ENCODE measurements around the gene MUL1.
A peak's percentile ranks its signal among the peaks of the same experiment; 100 is the strongest.

The MUL1 gene

DNA sequence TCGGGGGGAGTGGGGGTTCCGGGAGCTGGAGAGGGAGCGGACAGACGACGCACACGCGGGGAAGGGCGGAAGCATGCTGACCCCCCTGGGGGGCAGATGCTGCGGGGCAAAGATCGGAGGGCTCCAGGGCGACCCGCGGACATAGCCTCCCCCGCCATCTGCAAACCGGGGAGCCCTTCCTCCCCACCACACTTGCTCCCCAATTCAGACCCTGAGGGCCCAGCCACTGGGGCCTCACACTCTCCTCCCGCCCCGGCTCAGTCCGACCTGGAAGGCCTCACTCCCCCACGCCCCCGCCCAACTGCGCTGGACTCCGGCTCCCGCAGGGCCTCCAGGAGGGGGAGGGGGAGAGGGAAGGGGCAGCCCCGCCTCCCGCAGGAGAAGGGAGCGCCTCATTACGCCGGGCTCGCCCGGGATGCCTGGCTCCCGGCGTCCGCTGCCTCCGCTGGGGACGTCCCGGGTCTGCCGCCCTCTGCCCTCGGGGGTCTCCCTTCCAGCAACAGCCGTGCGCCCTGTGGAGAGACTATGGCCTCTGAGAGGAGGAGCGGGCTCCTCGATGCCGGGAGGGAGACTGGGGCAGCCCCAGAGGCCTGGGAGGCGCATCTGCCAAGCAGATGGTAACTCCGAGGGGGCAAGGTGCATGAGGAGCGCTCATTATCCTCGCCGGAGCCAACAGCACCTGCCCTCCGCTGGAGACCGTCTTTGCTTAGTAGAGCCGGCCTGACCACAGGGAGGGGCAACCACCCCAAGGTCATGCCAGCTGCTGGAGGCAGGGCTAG is 21.3 kb downstream of the MUL1 start (continued):
- TF ChIP-seq, protein P1, sequence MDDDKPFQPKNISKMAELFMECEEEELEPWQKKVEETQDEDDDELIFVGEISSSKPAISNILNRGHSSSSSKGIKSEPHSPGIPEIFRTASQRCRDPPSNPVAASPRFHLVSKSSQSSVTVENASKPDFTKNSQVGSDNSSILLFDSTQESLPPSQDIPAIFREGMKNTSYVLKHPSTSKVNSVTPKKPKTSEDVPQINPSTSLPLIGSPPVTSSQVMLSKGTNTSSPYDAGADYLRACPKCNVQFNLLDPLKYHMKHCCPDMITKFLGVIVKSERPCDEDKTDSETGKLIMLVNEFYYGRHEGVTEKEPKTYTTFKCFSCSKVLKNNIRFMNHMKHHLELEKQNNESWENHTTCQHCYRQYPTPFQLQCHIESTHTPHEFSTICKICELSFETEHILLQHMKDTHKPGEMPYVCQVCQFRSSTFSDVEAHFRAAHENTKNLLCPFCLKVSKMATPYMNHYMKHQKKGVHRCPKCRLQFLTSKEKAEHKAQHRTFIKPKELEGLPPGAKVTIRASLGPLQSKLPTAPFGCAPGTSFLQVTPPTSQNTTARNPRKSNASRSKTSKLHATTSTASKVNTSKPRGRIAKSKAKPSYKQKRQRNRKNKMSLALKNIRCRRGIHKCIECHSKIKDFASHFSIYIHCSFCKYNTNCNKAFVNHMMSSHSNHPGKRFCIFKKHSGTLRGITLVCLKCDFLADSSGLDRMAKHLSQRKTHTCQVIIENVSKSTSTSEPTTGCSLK (tag by site-specific recombination; IDR thresholded peaks at IDR 0.05): no peak
- TF ChIP-seq, protein P2, sequence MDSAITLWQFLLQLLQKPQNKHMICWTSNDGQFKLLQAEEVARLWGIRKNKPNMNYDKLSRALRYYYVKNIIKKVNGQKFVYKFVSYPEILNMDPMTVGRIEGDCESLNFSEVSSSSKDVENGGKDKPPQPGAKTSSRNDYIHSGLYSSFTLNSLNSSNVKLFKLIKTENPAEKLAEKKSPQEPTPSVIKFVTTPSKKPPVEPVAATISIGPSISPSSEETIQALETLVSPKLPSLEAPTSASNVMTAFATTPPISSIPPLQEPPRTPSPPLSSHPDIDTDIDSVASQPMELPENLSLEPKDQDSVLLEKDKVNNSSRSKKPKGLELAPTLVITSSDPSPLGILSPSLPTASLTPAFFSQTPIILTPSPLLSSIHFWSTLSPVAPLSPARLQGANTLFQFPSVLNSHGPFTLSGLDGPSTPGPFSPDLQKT (IDR thresholded peaks at IDR 0.05; ENCODE audit: borderline replicate concordance, low read depth, low read length): no peak
- TF ChIP-seq ZNF621 (tag by site-specific recombination; IDR thresholded peaks at IDR 0.05) (no peak), HOXC10 (CRISPR knock-in tag; IDR thresholded peaks at IDR 0.05) (no peak), YY1 (tag by site-specific recombination; IDR thresholded peaks at IDR 0.05) (peak; percentile 52; the same call in 1 of the 2 replicates), KLF9 (tag by site-specific recombination; IDR thresholded peaks at IDR 0.05; ENCODE audit: low read depth) (peak; percentile 81), ZNF747 (tag by site-specific recombination; IDR thresholded peaks at IDR 0.05) (no peak), ZNF654 (tag by site-specific recombination; IDR thresholded peaks at IDR 0.05; ENCODE audit: low read depth) (no peak), ZNF266 (tag by site-specific recombination; IDR thresholded peaks at IDR 0.05; ENCODE audit: low read depth) (0 out of 2 replicates have a peak, but pooled peaks have one; percentile 11), ZNF221 (tag by site-specific recombination; IDR thresholded peaks at IDR 0.05; ENCODE audit: borderline replicate concordance) (0 out of 2 replicates have a peak, but pooled peaks have one; percentile 46), ZNF10 (tag by site-specific recombination; IDR thresholded peaks at IDR 0.05) (peak; percentile 12; the same call in 1 of the 2 replicates)
- TF ChIP-seq, protein P3, sequence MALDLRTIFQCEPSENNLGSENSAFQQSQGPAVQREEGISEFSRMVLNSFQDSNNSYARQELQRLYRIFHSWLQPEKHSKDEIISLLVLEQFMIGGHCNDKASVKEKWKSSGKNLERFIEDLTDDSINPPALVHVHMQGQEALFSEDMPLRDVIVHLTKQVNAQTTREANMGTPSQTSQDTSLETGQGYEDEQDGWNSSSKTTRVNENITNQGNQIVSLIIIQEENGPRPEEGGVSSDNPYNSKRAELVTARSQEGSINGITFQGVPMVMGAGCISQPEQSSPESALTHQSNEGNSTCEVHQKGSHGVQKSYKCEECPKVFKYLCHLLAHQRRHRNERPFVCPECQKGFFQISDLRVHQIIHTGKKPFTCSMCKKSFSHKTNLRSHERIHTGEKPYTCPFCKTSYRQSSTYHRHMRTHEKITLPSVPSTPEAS (tag by site-specific recombination; IDR thresholded peaks at IDR 0.05): no peak
- TF ChIP-seq, protein P4, sequence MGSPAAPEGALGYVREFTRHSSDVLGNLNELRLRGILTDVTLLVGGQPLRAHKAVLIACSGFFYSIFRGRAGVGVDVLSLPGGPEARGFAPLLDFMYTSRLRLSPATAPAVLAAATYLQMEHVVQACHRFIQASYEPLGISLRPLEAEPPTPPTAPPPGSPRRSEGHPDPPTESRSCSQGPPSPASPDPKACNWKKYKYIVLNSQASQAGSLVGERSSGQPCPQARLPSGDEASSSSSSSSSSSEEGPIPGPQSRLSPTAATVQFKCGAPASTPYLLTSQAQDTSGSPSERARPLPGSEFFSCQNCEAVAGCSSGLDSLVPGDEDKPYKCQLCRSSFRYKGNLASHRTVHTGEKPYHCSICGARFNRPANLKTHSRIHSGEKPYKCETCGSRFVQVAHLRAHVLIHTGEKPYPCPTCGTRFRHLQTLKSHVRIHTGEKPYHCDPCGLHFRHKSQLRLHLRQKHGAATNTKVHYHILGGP (tag by site-specific recombination; IDR thresholded peaks at IDR 0.05): no peak
- TF ChIP-seq, protein P5, sequence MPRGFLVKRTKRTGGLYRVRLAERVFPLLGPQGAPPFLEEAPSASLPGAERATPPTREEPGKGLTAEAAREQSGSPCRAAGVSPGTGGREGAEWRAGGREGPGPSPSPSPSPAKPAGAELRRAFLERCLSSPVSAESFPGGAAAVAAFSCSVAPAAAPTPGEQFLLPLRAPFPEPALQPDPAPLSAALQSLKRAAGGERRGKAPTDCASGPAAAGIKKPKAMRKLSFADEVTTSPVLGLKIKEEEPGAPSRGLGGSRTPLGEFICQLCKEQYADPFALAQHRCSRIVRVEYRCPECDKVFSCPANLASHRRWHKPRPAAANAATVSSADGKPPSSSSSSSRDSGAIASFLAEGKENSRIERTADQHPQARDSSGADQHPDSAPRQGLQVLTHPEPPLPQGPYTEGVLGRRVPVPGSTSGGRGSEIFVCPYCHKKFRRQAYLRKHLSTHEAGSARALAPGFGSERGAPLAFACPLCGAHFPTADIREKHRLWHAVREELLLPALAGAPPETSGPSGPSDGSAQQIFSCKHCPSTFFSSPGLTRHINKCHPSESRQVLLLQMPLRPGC (tag by site-specific recombination; IDR thresholded peaks at IDR 0.05): no peak
- TF ChIP-seq, protein P6, sequence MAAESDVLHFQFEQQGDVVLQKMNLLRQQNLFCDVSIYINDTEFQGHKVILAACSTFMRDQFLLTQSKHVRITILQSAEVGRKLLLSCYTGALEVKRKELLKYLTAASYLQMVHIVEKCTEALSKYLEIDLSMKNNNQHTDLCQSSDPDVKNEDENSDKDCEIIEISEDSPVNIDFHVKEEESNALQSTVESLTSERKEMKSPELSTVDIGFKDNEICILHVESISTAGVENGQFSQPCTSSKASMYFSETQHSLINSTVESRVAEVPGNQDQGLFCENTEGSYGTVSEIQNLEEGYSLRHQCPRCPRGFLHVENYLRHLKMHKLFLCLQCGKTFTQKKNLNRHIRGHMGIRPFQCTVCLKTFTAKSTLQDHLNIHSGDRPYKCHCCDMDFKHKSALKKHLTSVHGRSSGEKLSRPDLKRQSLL (tag by site-specific recombination; IDR thresholded peaks at IDR 0.05): no peak

Measured in HEK293 (cell line).